HepG2 (cell line): ENCODE results near the gene TMEM196. TPM values are rescaled to one million over a fixed set of nuclear protein-coding genes. Genes with fewer than 3 reads are reported as not detected.

Experiments used
- CTCF ChIP-seq: sonication (generic); formaldehyde crosslinking; IDR thresholded peaks from 2 replicates; pipeline ENCODE4 v1.5.0; 2020; ENCODE audit warnings: mild to moderate bottlenecking, missing genetic modification reagents, moderate library complexity
- DMAP1 ChIP-seq: IDR thresholded peaks from 2 replicates; pipeline ENCODE4 v1.6.1; 2016
- GATAD2A ChIP-seq: IDR thresholded peaks from 2 replicates; pipeline ENCODE4 v1.6.1; 2016
- KMT2A ChIP-seq: sonication (generic); formaldehyde crosslinking; IDR thresholded peaks from 2 replicates; pipeline ENCODE4 v1.4.0; 2020; ENCODE audit warnings: missing genetic modification reagents
- MIER3 ChIP-seq: IDR thresholded peaks from 2 replicates; pipeline ENCODE4 v1.6.1; 2016; ENCODE audit warnings: missing compliant biosample characterization, borderline replicate concordance
- SSRP1 ChIP-seq: IDR thresholded peaks from 2 replicates; pipeline ENCODE4 v1.6.1; 2016; ENCODE audit warnings: control low read depth
- THRA ChIP-seq: sonication (generic); formaldehyde crosslinking; IDR thresholded peaks from 2 replicates; pipeline ENCODE4 v1.4.0; 2020; ENCODE audit warnings: missing genetic modification reagents, borderline replicate concordance
- ZBTB25 ChIP-seq: IDR thresholded peaks from 2 replicates; pipeline ENCODE4 v1.6.1; 2018; ENCODE audit warnings: missing genetic modification reagents
- ZBTB42 ChIP-seq: sonication (generic); formaldehyde crosslinking; IDR thresholded peaks from 2 replicates; pipeline ENCODE4 v1.5.0; 2020; ENCODE audit warnings: mild to moderate bottlenecking, missing genetic modification reagents
- ZFP36L2 ChIP-seq: sonication (generic); formaldehyde crosslinking; IDR thresholded peaks from 2 replicates; pipeline ENCODE4 v1.4.0; 2020; ENCODE audit warnings: missing genetic modification reagents
- ZMYM2 ChIP-seq: sonication (generic); formaldehyde crosslinking; IDR thresholded peaks from 2 replicates; pipeline ENCODE4 v1.8.0; 2022; ENCODE audit warnings: mild to moderate bottlenecking, missing genetic modification reagents
- ZNF10 ChIP-seq: sonication (generic); formaldehyde crosslinking; IDR thresholded peaks from 2 replicates; pipeline ENCODE4 v1.4.0; 2020; ENCODE audit warnings: mild to moderate bottlenecking, low read depth, missing genetic modification reagents, borderline replicate concordance
- ZNF136 ChIP-seq: sonication (generic); formaldehyde crosslinking; IDR thresholded peaks from 2 replicates; pipeline ENCODE4 v1.8.1; 2022; ENCODE audit warnings: low read depth, mild to moderate bottlenecking, moderate library complexity, missing genetic modification reagents
- ZNF543 ChIP-seq: sonication (generic); formaldehyde crosslinking; IDR thresholded peaks from 2 replicates; pipeline ENCODE4 v1.4.0; 2020; ENCODE audit warnings: mild to moderate bottlenecking, missing genetic modification reagents
- ZNF547 ChIP-seq: sonication (generic); formaldehyde crosslinking; IDR thresholded peaks from 2 replicates; pipeline ENCODE4 v1.5.1; 2020; ENCODE audit warnings: mild to moderate bottlenecking, missing genetic modification reagents
- ZNF558 ChIP-seq: sonication (generic); formaldehyde crosslinking; IDR thresholded peaks from 2 replicates; pipeline ENCODE4 v1.9.0; 2022; ENCODE audit warnings: mild to moderate bottlenecking, missing genetic modification reagents, borderline replicate concordance
- ZNF572 ChIP-seq: sonication (generic); formaldehyde crosslinking; IDR thresholded peaks from 2 replicates; pipeline ENCODE4 v1.5.1; 2020; ENCODE audit warnings: mild to moderate bottlenecking, missing genetic modification reagents
- ZNF713 ChIP-seq: sonication (generic); formaldehyde crosslinking; IDR thresholded peaks from 2 replicates; pipeline ENCODE4 v1.4.0; 2020; ENCODE audit warnings: mild to moderate bottlenecking, missing genetic modification reagents
- ZNF749 ChIP-seq: sonication (generic); formaldehyde crosslinking; IDR thresholded peaks from 2 replicates; pipeline ENCODE4 v1.8.0; 2022; ENCODE audit warnings: mild to moderate bottlenecking, missing genetic modification reagents, moderate library complexity, borderline replicate concordance
- ZSCAN30 ChIP-seq: sonication (generic); formaldehyde crosslinking; IDR thresholded peaks from 2 replicates; pipeline ENCODE4 v1.5.0; 2020; ENCODE audit warnings: mild to moderate bottlenecking, missing genetic modification reagents
- polyA plus RNA-seq, 8 experiments: library from polyadenylated mRNA; depleted of rRNA in 3 of 8; stranded (reverse) in 7 of 8; unstranded in 1 of 8; fragments of >200 nt; fragmentation: Illumina TruSeq in 4 of 8; extraction: Trizol in 4 of 8; gene quantifications; 2 replicates each; pipeline versions ENCODE4 v1.2.1 to v1.2.3, GENCODE V29; 2011 to 2016; ENCODE audit warnings: low read depth in 4 of 8, missing spikeins in 1 of 8, mixed read lengths in 1 of 8; ENCODE audit not compliant: insufficient read depth in 1 of 8
- total RNA-seq, 5 experiments: library from RNA; depleted of rRNA; stranded (reverse); fragments of >200 nt; fragmentation: Illumina TruSeq; extraction: Trizol; gene quantifications; 2 replicates each; pipeline ENCODE4 v1.2.3, GENCODE V29; 2016; ENCODE audit warnings: low read depth in 1 of 5
- TF ChIP-seq, protein P1 (sequence below): sonication (generic); formaldehyde crosslinking; IDR thresholded peaks from 2 replicates; pipeline ENCODE4 v1.4.0; 2020; ENCODE audit warnings: missing genetic modification reagents, low read depth, mild to moderate bottlenecking, borderline replicate concordance
- TF ChIP-seq, protein P2 (sequence below): sonication (generic); formaldehyde crosslinking; IDR thresholded peaks from 2 replicates; pipeline ENCODE4 v1.4.0; 2020; ENCODE audit warnings: missing genetic modification reagents

The TMEM196 gene
- total and polyA plus RNA-seq, 2 of the 13 experiments (the other 11 are each of a cell fraction or from before 2014, with no cell fraction given): not detected

GRCh38 chr7:19708397-19709248 is 64.8 kb downstream of the TMEM196 start, which contains the start of gene POLR1F (continued):
- TF ChIP-seq MIER3: 0 out of 2 replicates have a peak, but pooled peaks have one; percentile 61
- TF ChIP-seq, protein P1, sequence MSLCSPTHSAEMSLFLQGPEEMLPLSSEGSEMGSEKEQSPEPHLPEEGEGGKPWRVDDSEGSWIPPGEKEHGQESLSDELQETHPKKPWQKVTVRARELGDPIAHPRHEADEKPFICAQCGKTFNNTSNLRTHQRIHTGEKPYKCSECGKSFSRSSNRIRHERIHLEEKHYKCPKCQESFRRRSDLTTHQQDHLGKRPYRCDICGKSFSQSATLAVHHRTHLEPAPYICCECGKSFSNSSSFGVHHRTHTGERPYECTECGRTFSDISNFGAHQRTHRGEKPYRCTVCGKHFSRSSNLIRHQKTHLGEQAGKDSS (CRISPR knock-in tag): peak; percentile 75; the same call in 1 of the 2 replicates
- no peak for TF ChIP-seq ZFP36L2 (CRISPR knock-in tag)
- no peak for TF ChIP-seq ZNF10 (CRISPR knock-in tag)
- TF ChIP-seq ZBTB25: 0 out of 2 replicates have a peak, but pooled peaks have one; percentile 45
- TF ChIP-seq GATAD2A: peak; percentile 73
- TF ChIP-seq ZSCAN30 (CRISPR knock-in tag): no peak
- TF ChIP-seq ZNF749 (CRISPR knock-in tag): 0 out of 2 replicates have a peak, but pooled peaks have one; percentile 59
- TF ChIP-seq, protein P2, sequence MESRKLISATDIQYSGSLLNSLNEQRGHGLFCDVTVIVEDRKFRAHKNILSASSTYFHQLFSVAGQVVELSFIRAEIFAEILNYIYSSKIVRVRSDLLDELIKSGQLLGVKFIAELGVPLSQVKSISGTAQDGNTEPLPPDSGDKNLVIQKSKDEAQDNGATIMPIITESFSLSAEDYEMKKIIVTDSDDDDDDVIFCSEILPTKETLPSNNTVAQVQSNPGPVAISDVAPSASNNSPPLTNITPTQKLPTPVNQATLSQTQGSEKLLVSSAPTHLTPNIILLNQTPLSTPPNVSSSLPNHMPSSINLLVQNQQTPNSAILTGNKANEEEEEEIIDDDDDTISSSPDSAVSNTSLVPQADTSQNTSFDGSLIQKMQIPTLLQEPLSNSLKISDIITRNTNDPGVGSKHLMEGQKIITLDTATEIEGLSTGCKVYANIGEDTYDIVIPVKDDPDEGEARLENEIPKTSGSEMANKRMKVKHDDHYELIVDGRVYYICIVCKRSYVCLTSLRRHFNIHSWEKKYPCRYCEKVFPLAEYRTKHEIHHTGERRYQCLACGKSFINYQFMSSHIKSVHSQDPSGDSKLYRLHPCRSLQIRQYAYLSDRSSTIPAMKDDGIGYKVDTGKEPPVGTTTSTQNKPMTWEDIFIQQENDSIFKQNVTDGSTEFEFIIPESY (CRISPR knock-in tag): peak; percentile 38; the same call in 1 of the 2 replicates
- peak; percentile 73; the same call in 1 of the 2 replicates for TF ChIP-seq DMAP1 (CRISPR knock-in tag)
- peak; percentile 98 for TF ChIP-seq KMT2A (CRISPR knock-in tag)
- 0 out of 2 replicates have a peak, but pooled peaks have one; percentile 45 for TF ChIP-seq ZNF558
- TF ChIP-seq THRA: peak; percentile 45
- TF ChIP-seq ZNF547 (CRISPR knock-in tag): peak; percentile 77
- no peak; the same call in none of the 2 replicates for TF ChIP-seq ZNF543 (CRISPR knock-in tag)
- peak; percentile 95 for TF ChIP-seq CTCF (CRISPR knock-in tag)
- no peak for TF ChIP-seq SSRP1 (CRISPR knock-in tag)
- TF ChIP-seq ZNF572 (CRISPR knock-in tag): no peak
- TF ChIP-seq ZBTB42 (CRISPR knock-in tag): 0 out of 2 replicates have a peak, but pooled peaks have one; percentile 34
- no peak for TF ChIP-seq ZNF713 (CRISPR knock-in tag)
- no peak for TF ChIP-seq ZMYM2 (CRISPR knock-in tag)
- TF ChIP-seq ZNF136 (CRISPR knock-in tag): no peak
